CD4-positive, alpha-beta T cell (primary cell): ENCODE results near the gene KCMF1. TPM values are rescaled to one million over a fixed set of nuclear protein-coding genes. Genes with fewer than 3 reads are reported as not detected.

Experiments
- ATAC-seq: fragments of 200-7000 bp; cut with Tn5 transposase; one replicate; pipeline ENCODE4 v1.10.0; 2022; ENCODE audit warnings: mild to moderate bottlenecking; ENCODE audit not compliant: poor library complexity
- CTCF ChIA-PET: fragments of 350-600 bp; sonication (Branson Sonifier 250); formaldehyde crosslinking; loops from one replicate; lab custom pipeline; 2021; ENCODE audit warnings: antibody characterized with exemption, inconsistent platforms; lab: Charles Lee
- POLR2A ChIA-PET: fragments of 350-600 bp; sonication (Branson Sonifier 250); formaldehyde crosslinking; loops from one replicate; lab custom pipeline; 2021; ENCODE audit warnings: antibody characterized with exemption, inconsistent platforms; lab: Charles Lee
- DNase-seq, 14 experiments: peaks; one replicate each; pipeline ENCODE4 v3.0.0-alpha.2; 2013 to 2020; ENCODE audit warnings: mixed read lengths in 2 of 14
- H3K27ac ChIP-seq, 2 donors: one replicate each; pipeline versions ENCODE4 v1.5.1 to v1.7.0; 2013; ENCODE audit warnings: low read length in 2 of 2, low read depth in 1 of 2, mild to moderate bottlenecking in 1 of 2
- H3K27me3 ChIP-seq, 2 experiments: 1 replicate in 1 of 2; 2 replicates in 1 of 2; pipeline versions ENCODE4 v1.6.1 to v1.7.0; 2013; ENCODE audit warnings: low read length in 2 of 2, control low read depth in 1 of 2, mild to moderate bottlenecking in 1 of 2, moderate library complexity in 1 of 2; ENCODE audit not compliant: insufficient read depth in 2 of 2, control insufficient read depth in 1 of 2
- H3K36me3 ChIP-seq: one replicate; pipeline ENCODE4 v1.6.1; 2013; ENCODE audit warnings: low read length, control low read depth; ENCODE audit not compliant: insufficient read depth
- H3K4me1 ChIP-seq: one replicate; pipeline ENCODE4 v1.6.1; 2013; ENCODE audit warnings: low read length, control low read depth; ENCODE audit not compliant: insufficient read depth
- H3K4me3 ChIP-seq: one replicate; pipeline ENCODE4 v1.5.1; 2013; ENCODE audit warnings: mild to moderate bottlenecking, low read length, moderate library complexity
- H3K9me3 ChIP-seq, 2 experiments: 1 replicate in 1 of 2; 2 replicates in 1 of 2; pipeline versions ENCODE4 v1.6.1 to v1.7.0; 2013; ENCODE audit warnings: low read length in 2 of 2, mild to moderate bottlenecking in 2 of 2, control low read depth in 1 of 2, moderate library complexity in 1 of 2; ENCODE audit not compliant: control insufficient read depth in 1 of 2, insufficient read depth in 1 of 2
- H3K27ac Mint-ChIP-seq: one replicate; pipeline ENCODE4 v1.8.0; 2020; ENCODE audit warnings: mixed read lengths
- H3K27me3 Mint-ChIP-seq: one replicate; pipeline ENCODE4 v1.8.0; 2021; ENCODE audit warnings: mixed read lengths
- H3K36me3 Mint-ChIP-seq: one replicate; pipeline ENCODE4 v1.8.0; 2021; ENCODE audit warnings: low read depth, mixed read lengths
- H3K4me1 Mint-ChIP-seq: one replicate; pipeline ENCODE4 v1.8.0; 2021; ENCODE audit warnings: low read depth, mixed read lengths
- H3K4me3 Mint-ChIP-seq: one replicate; pipeline ENCODE4 v1.8.0; 2020; ENCODE audit warnings: mild to moderate bottlenecking, mixed read lengths
- H3K9me3 Mint-ChIP-seq: one replicate; pipeline ENCODE4 v1.8.0; 2020; ENCODE audit warnings: mixed read lengths
- CTCF ChIP-seq: fragments of 200-600 bp; IDR thresholded peaks from one replicate; pipeline ENCODE4 v1.8.0; 2022; ENCODE audit warnings: antibody characterized with exemption, mild to moderate bottlenecking
- intact Hi-C, 2 experiments: fragments of 100-400 bp; cut with DNase I in 1 of 2; cut with micrococcal nuclease in 1 of 2; formaldehyde crosslinking; loops; one replicate each; pipeline versions ENCODE4 v1.15.1 to v1.9.0; 2023 to 2025; cut with DNase I, micrococcal nuclease
- total RNA-seq, 174 experiments: library from RNA in 2 of 174; stranded (reverse) in 2 of 174; gene quantifications; one replicate each; pipeline ENCODE4 v1.2.3 and lab custom pipeline; 2021 to 2026

KCMF1 gene
- total RNA-seq, 2 experiments from 2014 or later, result 72.4 to 78.0 TPM

- H3K27me3 ChIP-seq, result no peaks in the 10 kb centered on the region
- ChIA-PET POLR2A (interaction anchor here (0.6 kb wide), 1 partner anchor 10 kb away, joined by 3 read pairs; no protein-coding TSS in a partner anchor), CTCF (interaction anchor here (0.7 kb wide), 1 partner anchor 687 kb away, joined by 3 read pairs; no protein-coding TSS in a partner anchor)
- TF ChIP-seq CTCF, result no peak
- intact Hi-C loops, result loop anchor here in 1 of 2 experiments (5.0 kb wide), 2 partner anchors 38 to 518 kb away; partner anchors contain the start of gene KCMF1
- no peak for ATAC-seq
- peaks cover 30% of the 10 kb centered on the region for H3K4me1 ChIP-seq
- H3K4me3 Mint-ChIP-seq, result no peak overlapping the region
- H3K9me3 Mint-ChIP-seq, result no peaks in the 10 kb centered on the region
- H3K9me3 ChIP-seq, result no peaks in the 10 kb centered on the region
- H3K27ac ChIP-seq, result no peak overlapping the region
- peaks cover 11% of the 10 kb centered on the region for H3K36me3 ChIP-seq
- H3K4me3 ChIP-seq, result no peak overlapping the region
- H3K36me3 Mint-ChIP-seq, result peaks cover 35% of the 10 kb centered on the region
- no peak for DNase-seq
- peaks cover 84% of the 10 kb centered on the region for H3K4me1 Mint-ChIP-seq
- no peaks in the 10 kb centered on the region for H3K27me3 Mint-ChIP-seq
- H3K27ac Mint-ChIP-seq, result no peak overlapping the region
Observed at GRCh38 chr2:85010404-85010803, 39.4 kb downstream of the KCMF1 start.

- Mint-ChIP-seq H3K4me1 (peaks cover 84% of the 10 kb centered on the region), H3K36me3 (peaks cover 29% of the 10 kb centered on the region), H3K27me3 (no peaks in the 10 kb centered on the region), H3K27ac (peak overlapping the region; percentile 22), H3K9me3 (no peaks in the 10 kb centered on the region), H3K4me3 (no peak overlapping the region)
- H3K27me3 ChIP-seq, result no peaks in the 10 kb centered on the region
- CTCF ChIA-PET, result interaction anchor here (2.4 kb wide), 1 partner anchor 85 kb away, joined by 10 read pairs; no protein-coding TSS in a partner anchor
- no peak for TF ChIP-seq CTCF
- POLR2A ChIA-PET, result no interaction called here
- no peak for DNase-seq
- no peaks in the 10 kb centered on the region for H3K9me3 ChIP-seq
- H3K27ac ChIP-seq, result no peak overlapping the region
- intact Hi-C loops, result loop anchor here in 1 of 2 experiments (5.0 kb wide), 2 partner anchors 39 to 519 kb away; partner anchors contain the start of gene KCMF1
- no peak for ATAC-seq
- H3K36me3 ChIP-seq, result peaks cover 11% of the 10 kb centered on the region
- no peak overlapping the region for H3K4me3 ChIP-seq
- H3K4me1 ChIP-seq, result peaks cover 28% of the 10 kb centered on the region
Observed at GRCh38 chr2:85011098-85011497, 40.1 kb downstream of the KCMF1 start.

GRCh38 chr2:85011747-85012146 lies 40.8 kb downstream of the KCMF1 start:
- H3K9me3 Mint-ChIP-seq, result no peaks in the 10 kb centered on the region
- no peaks in the 10 kb centered on the region for H3K27me3 Mint-ChIP-seq
- ChIA-PET CTCF (interaction anchor here (2.4 kb wide), 1 partner anchor 86 kb away, joined by 10 read pairs; no protein-coding TSS in a partner anchor), POLR2A (interaction anchor here (1.3 kb wide), 1 partner anchor 66 kb away, joined by 5 read pairs; no protein-coding TSS in a partner anchor)
- Histone ChIP-seq H3K4me1 (peaks cover 28% of the 10 kb centered on the region), H3K4me3 (no peak overlapping the region), H3K36me3 (peaks cover 11% of the 10 kb centered on the region), H3K27ac (no peak overlapping the region), H3K27me3 (no peaks in the 10 kb centered on the region), H3K9me3 (no peaks in the 10 kb centered on the region)
- DNase-seq, result peak in 1 of 14 experiments; percentile 27
- peaks cover 27% of the 10 kb centered on the region for H3K36me3 Mint-ChIP-seq
- intact Hi-C loops, result loop anchor here in 1 of 2 experiments (5.0 kb wide), 2 partner anchors 39 to 519 kb away; partner anchors contain the start of gene KCMF1
- ATAC-seq, result no peak
- H3K27ac Mint-ChIP-seq, result peak overlapping the region; percentile 22
- no peak for TF ChIP-seq CTCF
- H3K4me3 Mint-ChIP-seq, result no peak overlapping the region
- peaks cover 88% of the 10 kb centered on the region for H3K4me1 Mint-ChIP-seq
